DMS79 (cell line): ENCODE data around the gene KCNG1.
"Not testable (repeated sequence)": the region's sequence is repeated elsewhere in the genome, so short reads cannot be mapped to it uniquely, and the experiment has no call there.

Experiments
- DNase-seq: peaks from one replicate; lab custom pipeline; 2025; lab: John Stamatoyannopoulos, UW

Gene KCNG1, protein sequence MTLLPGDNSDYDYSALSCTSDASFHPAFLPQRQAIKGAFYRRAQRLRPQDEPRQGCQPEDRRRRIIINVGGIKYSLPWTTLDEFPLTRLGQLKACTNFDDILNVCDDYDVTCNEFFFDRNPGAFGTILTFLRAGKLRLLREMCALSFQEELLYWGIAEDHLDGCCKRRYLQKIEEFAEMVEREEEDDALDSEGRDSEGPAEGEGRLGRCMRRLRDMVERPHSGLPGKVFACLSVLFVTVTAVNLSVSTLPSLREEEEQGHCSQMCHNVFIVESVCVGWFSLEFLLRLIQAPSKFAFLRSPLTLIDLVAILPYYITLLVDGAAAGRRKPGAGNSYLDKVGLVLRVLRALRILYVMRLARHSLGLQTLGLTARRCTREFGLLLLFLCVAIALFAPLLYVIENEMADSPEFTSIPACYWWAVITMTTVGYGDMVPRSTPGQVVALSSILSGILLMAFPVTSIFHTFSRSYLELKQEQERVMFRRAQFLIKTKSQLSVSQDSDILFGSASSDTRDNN

DNA sequence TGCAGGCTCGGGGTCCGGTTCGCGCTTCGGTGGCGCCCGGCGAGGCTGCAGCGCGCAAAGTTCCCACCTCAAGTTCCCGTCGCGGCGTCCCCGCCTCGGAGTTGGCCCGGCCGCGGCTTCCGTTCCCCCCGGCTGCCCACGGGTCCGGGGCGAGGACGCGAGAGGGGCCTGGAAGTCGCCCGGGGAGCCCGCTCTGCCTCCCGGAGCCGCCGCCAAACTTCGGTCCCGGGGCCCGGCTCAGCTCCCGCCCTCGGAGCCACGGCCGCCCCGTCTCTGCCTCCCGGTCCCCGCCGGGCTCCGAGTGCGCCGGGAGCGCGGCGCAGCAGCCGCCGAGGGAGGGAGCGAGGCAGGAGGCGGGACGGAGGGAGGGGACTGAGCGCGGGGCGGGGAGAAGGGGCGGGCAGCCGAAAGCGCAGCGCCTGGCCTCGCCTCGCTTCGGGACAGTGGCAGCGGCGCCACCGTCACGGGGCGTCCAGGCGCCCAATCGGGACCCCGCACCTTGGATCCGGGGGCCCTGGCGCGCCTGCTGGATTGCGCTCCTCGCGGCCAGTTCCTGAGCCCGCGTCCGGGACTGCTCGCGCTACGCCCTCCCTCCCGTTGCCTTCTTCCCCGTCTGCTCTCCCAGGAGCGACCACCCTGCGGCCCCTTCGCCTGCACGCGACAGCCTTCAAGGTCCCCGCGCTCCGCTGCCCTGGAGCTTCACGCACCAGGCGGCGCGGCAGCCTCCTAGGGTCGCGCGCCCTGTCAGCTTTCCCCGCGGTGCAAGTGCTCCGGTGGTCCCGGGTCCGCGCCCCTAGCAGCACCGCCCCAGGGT lies at the start of gene KCNG1:
KCNG1 (minus strand) TSS at position 305 of the 814 bp plus-strand sequence. CDS start 12,769 bp downstream, outside the sequence.
- DNase-seq = no peak

DNA sequence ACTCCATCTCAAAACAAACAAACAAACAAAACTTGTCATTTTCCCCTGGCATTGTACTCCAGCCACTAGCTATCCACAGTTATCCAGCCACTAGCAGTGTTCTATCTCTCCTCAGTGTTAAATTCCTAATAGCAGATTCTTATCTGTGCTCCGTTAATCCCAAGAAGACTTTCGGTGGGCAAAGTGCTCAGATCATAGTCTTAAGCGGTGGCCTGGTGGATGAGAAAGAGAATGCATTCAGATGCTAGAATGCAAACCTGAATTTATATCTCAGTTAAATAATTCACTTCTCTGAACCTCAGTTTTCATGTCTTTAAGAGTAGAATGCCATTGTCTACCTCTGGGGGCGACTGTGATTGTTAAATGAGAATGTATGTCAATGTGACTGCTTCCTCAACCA lies 47.7 kb upstream of the KCNG1 start:
- no peak for DNase-seq

GRCh38 chr20:51067792-51068191 lies 44.9 kb upstream of the KCNG1 start:
- no peak for DNase-seq

DNA sequence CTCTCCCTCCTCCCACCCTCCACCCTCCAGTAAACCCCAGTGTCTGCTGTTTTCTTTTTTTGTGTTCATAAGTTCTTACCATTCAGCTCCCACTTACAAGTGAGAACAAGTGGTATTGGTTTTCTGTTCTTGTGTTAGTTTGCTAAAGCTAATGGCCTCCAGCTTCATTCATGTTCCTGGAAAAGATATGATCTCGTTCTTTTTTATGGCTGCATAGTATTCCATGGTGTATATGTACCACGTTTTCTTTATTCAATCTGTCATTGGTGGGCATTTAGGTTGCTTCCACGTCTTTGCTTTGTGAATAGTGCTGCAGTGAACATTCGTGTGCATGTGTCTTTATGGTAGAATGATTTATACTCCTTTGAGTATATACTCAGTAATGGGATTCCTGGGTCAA lies 42.7 kb upstream of the KCNG1 start:
- no peak for DNase-seq

DNA sequence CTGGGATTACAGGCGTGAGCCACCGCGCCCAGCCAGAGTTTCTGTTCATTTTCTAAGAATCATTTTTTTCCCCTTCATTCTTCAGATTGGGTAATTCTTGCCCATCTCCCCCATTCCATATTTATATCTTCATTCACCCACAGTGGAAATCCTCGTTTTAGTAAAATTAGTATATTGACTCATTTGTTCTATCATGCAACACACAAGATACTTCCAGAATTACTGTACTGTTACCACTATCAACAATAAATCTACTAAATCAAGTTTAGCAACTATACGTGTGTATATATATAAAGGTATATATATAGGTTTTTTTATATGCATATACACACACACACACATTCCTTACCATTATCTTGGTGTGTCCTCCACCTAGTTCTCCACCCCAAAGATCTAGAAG lies 41.2 kb upstream of the KCNG1 start:
- DNase-seq = no peak

DNA sequence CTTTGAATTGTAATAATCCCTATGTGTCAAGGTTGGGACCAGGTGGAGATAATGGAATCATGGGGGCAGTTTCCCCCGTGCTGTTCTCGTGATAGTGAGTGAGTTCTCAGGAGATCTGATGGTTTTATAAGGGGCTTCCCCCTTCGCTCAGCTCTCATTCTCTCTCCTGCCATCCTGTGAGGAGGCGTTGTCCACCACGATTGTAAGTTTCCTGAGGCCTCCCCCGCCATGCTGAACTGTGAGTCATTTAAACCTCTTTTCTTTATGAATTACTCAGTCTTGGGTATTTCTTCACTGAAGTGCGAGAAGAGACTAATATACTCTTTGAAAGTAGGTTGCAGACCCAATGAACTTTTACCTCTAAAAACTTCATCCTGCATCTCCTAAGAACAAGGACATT lies 39.2 kb upstream of the KCNG1 start:
- DNase-seq = no peak

- no peak for DNase-seq
These were observed 38.6 kb upstream of the KCNG1 start for GRCh38 chr20:51061418-51062045.

DNA sequence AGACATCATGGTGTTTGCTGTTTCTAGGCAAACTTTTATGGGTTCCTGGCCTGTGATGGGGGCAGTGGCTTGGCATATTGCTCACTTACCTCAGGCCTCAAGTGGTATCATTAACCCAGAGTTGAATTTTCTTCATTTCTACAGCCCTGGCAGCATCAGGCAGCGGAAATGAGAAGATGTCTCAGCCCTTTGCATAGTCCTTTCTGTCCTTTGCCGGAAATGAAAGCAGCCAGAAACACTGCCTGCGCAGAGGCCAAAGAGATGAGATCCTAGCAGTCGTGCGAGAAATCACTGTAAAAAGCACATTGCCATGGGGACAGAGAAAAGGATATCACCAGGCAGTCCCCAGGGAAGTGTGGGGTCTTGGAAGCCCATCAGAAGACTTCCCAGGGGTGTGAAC lies 37.4 kb upstream of the KCNG1 start:
- DNase-seq = no peak

DNA sequence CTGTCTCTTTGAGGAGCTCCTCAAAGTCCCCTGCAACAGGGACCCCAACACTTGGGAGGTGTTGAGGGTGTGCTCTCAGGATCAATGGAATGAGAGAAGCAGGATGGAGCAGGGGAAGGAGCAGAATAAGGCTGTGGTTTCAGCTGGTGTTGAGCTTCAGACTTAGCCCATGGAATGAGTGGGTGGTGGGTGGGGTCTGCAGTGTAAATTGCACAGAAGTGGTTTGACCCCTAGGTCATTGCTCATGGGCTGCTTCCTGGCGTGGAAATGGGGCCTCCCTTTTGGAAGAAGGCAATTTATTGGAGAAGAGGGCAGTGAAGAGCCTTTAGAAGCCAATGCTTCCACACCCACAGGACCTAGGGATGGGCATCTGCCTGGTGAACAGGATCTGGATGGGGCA lies 37.0 kb upstream of the KCNG1 start:
- DNase-seq = no peak

DNA sequence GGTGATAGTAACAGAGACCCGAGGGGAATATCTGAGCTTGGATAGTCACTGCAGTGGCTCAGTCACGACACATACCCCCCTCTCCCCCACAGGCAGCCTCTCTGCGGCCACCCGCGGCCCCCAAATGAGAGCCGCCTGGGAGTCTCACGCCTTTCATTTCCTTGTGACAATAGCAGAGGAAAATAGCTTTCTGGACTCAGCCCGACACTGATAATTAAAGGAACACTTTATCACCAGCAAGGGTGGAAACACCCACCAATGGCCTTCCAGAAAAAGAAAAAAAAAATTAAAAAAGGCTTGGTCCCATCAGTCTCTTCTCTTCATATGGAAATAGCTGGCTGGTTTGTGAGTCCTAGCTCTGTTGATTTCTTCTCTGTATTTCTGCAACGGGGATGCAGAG lies 35.1 kb upstream of the KCNG1 start:
- no peak for DNase-seq

- no peak for DNase-seq
These were observed 31.3 kb upstream of the KCNG1 start for GRCh38 chr20:51054233-51054632.

DNA sequence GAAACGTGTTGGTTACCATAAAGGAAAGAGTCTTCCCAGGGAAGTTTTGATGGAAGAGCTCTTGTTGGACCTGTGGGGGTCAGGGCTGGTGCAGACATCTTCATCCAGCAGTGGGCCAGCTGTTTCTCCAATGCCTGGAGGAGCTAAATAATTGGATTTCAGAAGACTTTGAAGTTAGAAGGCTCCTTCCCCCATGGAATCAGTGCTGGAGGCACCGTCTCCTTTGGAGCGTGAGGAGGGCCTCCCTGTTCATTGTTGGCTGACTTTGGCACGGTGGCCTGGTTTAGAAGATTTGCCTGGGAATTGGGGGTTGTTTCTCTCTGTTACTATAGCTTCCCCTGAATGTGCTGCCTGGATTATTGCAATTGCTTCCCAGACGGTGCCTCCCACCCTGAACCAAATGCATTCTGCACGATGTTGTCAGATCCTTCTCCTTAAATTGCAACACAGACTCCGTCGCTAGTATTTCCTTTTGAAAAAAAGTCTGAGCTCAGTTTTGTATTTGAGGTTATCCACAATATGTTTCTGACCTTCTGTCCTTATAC lies 27.7 kb upstream of the KCNG1 start:
- DNase-seq = no peak

DNA sequence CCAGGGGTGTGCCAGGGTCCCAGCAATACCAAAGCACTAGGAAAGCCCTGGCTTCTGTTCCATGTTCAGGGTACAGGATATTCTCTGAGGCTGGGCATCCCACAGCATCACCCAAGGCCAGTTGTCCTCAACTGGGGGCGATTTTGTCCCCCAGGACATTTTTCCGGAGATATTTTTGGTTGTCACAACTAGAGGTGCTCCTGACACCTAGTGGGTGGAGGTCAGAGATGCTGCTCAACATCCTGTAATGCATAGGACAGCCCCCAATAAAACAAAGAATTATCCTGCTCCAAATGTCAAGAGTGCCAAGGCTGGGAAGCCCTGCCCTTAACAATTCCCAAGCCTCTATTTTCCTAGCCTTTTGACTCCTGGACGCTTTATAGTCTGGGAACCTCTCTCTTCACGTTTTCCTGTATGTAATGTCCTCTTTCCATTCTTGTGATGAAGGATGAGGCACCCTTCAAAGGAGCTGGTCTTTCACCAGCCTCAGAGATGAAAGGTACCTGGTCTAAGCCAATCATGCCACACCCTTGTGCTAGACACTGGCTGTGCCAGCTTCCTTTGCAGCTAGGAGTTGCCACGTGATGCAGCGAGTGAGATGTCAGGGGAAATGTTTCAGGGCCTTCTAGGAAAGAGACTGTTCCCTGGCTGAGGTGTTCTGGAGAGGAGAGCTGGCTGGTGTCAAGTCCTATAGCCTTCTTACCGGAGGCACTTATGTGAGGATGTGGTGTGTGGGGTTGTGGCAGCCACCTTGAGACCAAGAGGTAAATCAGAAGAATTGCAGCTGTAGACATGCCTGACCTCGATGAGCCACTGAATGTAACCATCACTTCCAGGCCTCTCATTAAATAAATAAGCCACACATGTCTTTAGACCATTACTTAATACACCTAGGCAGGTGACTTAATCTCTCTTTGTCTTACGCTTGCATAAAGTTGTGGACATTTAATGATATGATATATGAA lies 23.4 kb upstream of the KCNG1 start:
- DNase-seq = no peak

- not testable (repeated sequence) for DNase-seq
These were observed 22.6 kb upstream of the KCNG1 start for GRCh38 chr20:51045492-51045891.

- DNase-seq = no peak
These were observed 21.9 kb upstream of the KCNG1 start for GRCh38 chr20:51044796-51045195.

- no peak for DNase-seq
These were observed 20.9 kb upstream of the KCNG1 start for GRCh38 chr20:51043811-51044210.

DNA sequence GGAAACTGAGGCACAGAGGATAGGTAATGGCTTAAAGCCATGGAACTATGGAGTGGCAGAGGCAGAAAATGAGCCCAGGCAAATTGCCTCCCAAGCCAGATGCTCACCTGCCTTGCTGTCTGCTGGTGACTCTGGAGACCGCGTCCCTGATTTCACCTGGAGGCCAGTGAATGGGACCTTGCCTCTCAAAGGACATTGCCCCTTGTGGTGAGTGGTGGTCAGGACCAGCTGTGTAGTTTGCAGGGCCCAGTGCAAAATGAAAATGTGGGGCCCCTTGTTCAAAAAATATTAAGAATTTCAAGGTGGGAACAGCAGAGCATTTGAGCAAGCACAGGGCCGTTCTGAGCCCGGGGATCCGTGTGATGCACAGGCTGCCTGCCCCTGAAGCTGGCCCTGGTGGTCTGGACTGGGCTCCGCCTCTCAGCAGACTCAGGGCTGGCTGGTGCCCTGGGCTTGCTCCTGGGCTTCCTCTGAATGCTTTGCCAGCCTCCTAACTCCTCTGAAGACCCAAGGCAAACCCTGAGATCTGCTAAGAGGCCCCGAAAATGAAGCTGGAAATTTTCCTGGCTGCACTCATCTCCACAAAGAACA lies 19.8 kb upstream of the KCNG1 start:
- no peak for DNase-seq

GRCh38 chr20:51042064-51042463 lies 19.2 kb upstream of the KCNG1 start:
- DNase-seq = no peak

- DNase-seq = no peak
These were observed 14.7 kb upstream of the KCNG1 start for GRCh38 chr20:51037532-51038115.

DNA sequence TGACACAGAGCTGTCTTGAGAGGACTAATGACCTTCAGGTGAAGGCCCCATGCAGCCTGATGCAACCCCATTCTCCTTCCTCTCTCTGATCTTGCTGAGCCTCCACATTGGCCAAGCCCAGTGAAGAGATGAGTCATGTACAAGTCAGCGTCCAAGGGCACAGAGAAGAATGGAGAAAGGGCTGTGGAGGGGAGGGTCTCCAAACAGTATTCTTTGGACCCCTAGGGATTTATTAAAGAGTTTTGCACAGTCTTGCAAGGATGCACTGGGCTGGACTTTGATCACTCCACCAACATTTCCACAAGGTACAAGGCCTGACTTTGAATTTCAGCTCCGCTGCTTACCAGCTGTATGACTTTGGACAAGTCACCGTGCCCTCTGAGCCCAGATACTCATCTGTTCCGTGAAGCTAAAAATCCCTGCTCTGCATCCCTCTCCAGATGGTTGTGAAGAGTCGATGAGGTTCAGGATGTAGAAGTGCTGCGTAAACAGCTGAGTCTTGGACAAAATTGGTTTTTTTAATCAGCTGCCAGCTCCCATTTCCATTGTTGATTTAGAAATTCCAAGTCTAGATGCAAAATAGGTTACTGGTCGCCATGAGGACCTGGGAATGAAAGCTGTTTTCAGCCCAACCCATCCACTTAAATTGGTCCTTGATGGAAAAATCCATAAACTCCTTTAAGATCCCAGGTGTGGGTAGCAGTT lies 14.1 kb upstream of the KCNG1 start:
- DNase-seq = no peak
